ENCODE data around the gene METTL4.
A peak's percentile ranks its signal among the peaks of the same experiment; 100 is the strongest.

Gene METTL4

GRCh38 chr18:2571200-2572170 lies at the start of gene METTL4, which contains the start of gene NDC80:
TSS of gene METTL4 (minus strand) at chr18:2571505. CDS start at chr18:2567216, 4,289 bp downstream.
TSS of gene NDC80 (plus strand) at chr18:2571557. CDS start at chr18:2572986, 1,429 bp downstream.
- peak; percentile 74 for DNase-seq

- DNase-seq, result no peak
Observed at GRCh38 chr18:2618009-2618408, 46.7 kb upstream of the METTL4 start.

- DNase-seq, result no peak
Observed at GRCh38 chr18:2617401-2617998, 46.2 kb upstream of the METTL4 start.

GRCh38 chr18:2612996-2613395 lies 41.7 kb upstream of the METTL4 start:
- DNase-seq, result no peak

- DNase-seq, result no peak
Observed at GRCh38 chr18:2610549-2610948, 39.2 kb upstream of the METTL4 start.

- no peak for DNase-seq
Observed at GRCh38 chr18:2609604-2610003, 38.3 kb upstream of the METTL4 start.

GRCh38 chr18:2606335-2606734 lies 35.0 kb upstream of the METTL4 start:
- DNase-seq, result no peak

GRCh38 chr18:2602844-2603243 lies 31.5 kb upstream of the METTL4 start:
- DNase-seq, result no peak

- no peak for DNase-seq
Observed at GRCh38 chr18:2597639-2598038, 26.3 kb upstream of the METTL4 start.

- DNase-seq, result no peak
Observed at GRCh38 chr18:2590303-2590702, 19.0 kb upstream of the METTL4 start.

GRCh38 chr18:2589345-2590068 lies 18.2 kb upstream of the METTL4 start:
- DNase-seq, result no peak

GRCh38 chr18:2588666-2589344 lies 17.5 kb upstream of the METTL4 start:
- no peak for DNase-seq

- no peak for DNase-seq
Observed at GRCh38 chr18:2587788-2588187, 16.5 kb upstream of the METTL4 start.

- DNase-seq, result no peak
Observed at GRCh38 chr18:2573408-2573807, 2.1 kb upstream of the METTL4 start.

GRCh38 chr18:2572892-2573291 lies 1.6 kb upstream of the METTL4 start:
- no peak for DNase-seq

- no peak for DNase-seq
Observed at GRCh38 chr18:2572171-2572569, 865 bp upstream of the METTL4 start.

- DNase-seq, result peak; percentile 49
Observed at GRCh38 chr18:2570772-2571199, 519 bp downstream of the METTL4 start.

GRCh38 chr18:2569338-2570207 lies 1.7 kb downstream of the METTL4 start:
- DNase-seq, result no peak

GRCh38 chr18:2568605-2569004 lies 2.7 kb downstream of the METTL4 start:
- DNase-seq, result no peak

GRCh38 chr18:2568129-2568528 lies 3.2 kb downstream of the METTL4 start:
- DNase-seq, result no peak

- no peak for DNase-seq
Observed at GRCh38 chr18:2564373-2564772, 6.9 kb downstream of the METTL4 start.

- DNase-seq, result no peak
Observed at GRCh38 chr18:2559249-2559648, 12.1 kb downstream of the METTL4 start.
